ENCODE results near the gene LRRC23.

GRCh38 chr12:6914947-6915788 is 10.5 kb downstream of the LRRC23 start:
- TF ChIP-seq POLR2A (IDR thresholded peaks at IDR 0.05) (no peak), CTCF (IDR thresholded peaks at IDR 0.05) (no peak)
